H1 (cell line): ENCODE data around the gene ATPAF1. TPM values are rescaled to one million over a fixed set of nuclear protein-coding genes. Genes with fewer than 3 reads are reported as not detected.

Experiments
- CTCF ChIA-PET: fragments of 300-600 bp; sonication (Branson Sonifier 250); formaldehyde crosslinking; loops from one replicate; lab custom pipeline; 2021; ENCODE audit not compliant: partially characterized antibody; lab: Charles Lee
- POLR2A ChIA-PET: fragments of 300-600 bp; sonication (Branson Sonifier 250); formaldehyde crosslinking; loops from one replicate; lab custom pipeline; 2021; ENCODE audit warnings: inconsistent platforms; ENCODE audit not compliant: partially characterized antibody; lab: Charles Lee
- DNase-seq, 2 experiments: peaks; one replicate each; pipeline versions ENCODE4 v3.0.0 to v3.0.0-alpha.2; 2010 to 2022; ENCODE audit warnings: low spot score in 2 of 2, low read depth in 1 of 2, mixed read lengths in 1 of 2
- FAIRE-seq: peaks from 2 replicates; lab custom pipeline; 2011; peaks lifted over from hg19 to GRCh38; lab: Jason Lieb, UNC
- H2AFZ ChIP-seq: 2 replicates; pipeline ENCODE4 v1.8.1; 2012; ENCODE audit warnings: low read length, inconsistent platforms
- H2AK5ac ChIP-seq: 2 replicates; pipeline ENCODE4 v1.6.1; 2013; ENCODE audit warnings: low read depth, low read length
- H2BK120ac ChIP-seq: replicated peaks from 2 replicates; pipeline ENCODE3; 2013; ENCODE audit warnings: low read depth, low read length, inconsistent platforms
- H2BK12ac ChIP-seq: 2 replicates; pipeline ENCODE4 v1.6.1; 2013; ENCODE audit warnings: low read depth, low read length
- H2BK15ac ChIP-seq: 2 replicates; pipeline ENCODE4 v1.6.1; 2013; ENCODE audit warnings: low read length
- H2BK20ac ChIP-seq: 2 replicates; pipeline ENCODE4 v1.6.1; 2013; ENCODE audit warnings: low read length
- H2BK5ac ChIP-seq: 2 replicates; pipeline ENCODE4 v1.6.1; 2013; ENCODE audit warnings: low read depth, low read length
- H3K14ac ChIP-seq: 2 replicates; pipeline ENCODE4 v1.6.1; 2013; ENCODE audit warnings: inconsistent platforms; ENCODE audit not compliant: insufficient read length
- H3K18ac ChIP-seq: 2 replicates; pipeline ENCODE4 v1.6.1; 2013; ENCODE audit warnings: low read length; ENCODE audit errors: extremely low read depth
- H3K23ac ChIP-seq: 2 replicates; pipeline ENCODE4 v1.6.1; 2013; ENCODE audit warnings: inconsistent platforms; ENCODE audit not compliant: insufficient read length
- H3K23me2 ChIP-seq: 2 replicates; pipeline ENCODE4 v1.6.1; 2013; ENCODE audit warnings: low read depth, low read length
- H3K27ac ChIP-seq: 2 replicates; pipeline ENCODE4 v1.6.1; 2011; ENCODE audit warnings: low read depth, low read length, inconsistent platforms
- H3K27me3 ChIP-seq, 4 experiments: replicated peaks in 1 of 4; 1 replicate in 1 of 4; 2 replicates in 3 of 4; pipeline versions ENCODE4 v1.6.1 to v1.8.1; 2011 to 2013; ENCODE audit warnings: low read length in 3 of 4, mild to moderate bottlenecking in 3 of 4, inconsistent platforms in 2 of 4, mixed read lengths in 2 of 4, moderate library complexity in 1 of 4; ENCODE audit not compliant: control insufficient read depth in 3 of 4, insufficient read depth in 3 of 4; ENCODE audit errors: extremely low read depth in 1 of 4
- H3K36me3 ChIP-seq, 4 experiments: 2 replicates each; pipeline versions ENCODE4 v1.6.1 to v1.8.1; 2011 to 2013; ENCODE audit warnings: mild to moderate bottlenecking in 4 of 4, low read length in 3 of 4, moderate library complexity in 2 of 4, control low read depth in 1 of 4, inconsistent platforms in 1 of 4; ENCODE audit not compliant: insufficient read depth in 4 of 4, control insufficient read depth in 2 of 4
- H3K4ac ChIP-seq: replicated peaks from 2 replicates; pipeline ENCODE3; 2013; ENCODE audit warnings: low read length, low read depth, mixed read lengths, inconsistent platforms; ENCODE audit not compliant: insufficient read length
- H3K4me1 ChIP-seq, 4 experiments: replicated peaks in 1 of 4; 1 replicate in 1 of 4; 2 replicates in 3 of 4; pipeline versions ENCODE4 v1.6.1 to v1.8.1; 2011 to 2013; ENCODE audit warnings: low read length in 3 of 4, inconsistent platforms in 2 of 4, mixed read lengths in 1 of 4; ENCODE audit not compliant: insufficient read depth in 4 of 4, control insufficient read depth in 3 of 4
- H3K4me2 ChIP-seq, 2 experiments: 2 replicates each; pipeline versions ENCODE4 v1.6.1 to v1.8.1; 2011 to 2013; ENCODE audit warnings: low read depth in 2 of 2, low read length in 2 of 2, control low read depth in 1 of 2, inconsistent platforms in 1 of 2, mild to moderate bottlenecking in 1 of 2; ENCODE audit not compliant: insufficient read depth in 1 of 2
- H3K4me3 ChIP-seq, 4 experiments: fragments of 200-600, 300-600 bp in 1 of 4; sonication (generic), shearing (Covaris generic), sonication (Bioruptor Twin) in 1 of 4; 2 replicates each; pipeline versions ENCODE4 v1.5.1 to v1.8.1; 2011 to 2016; ENCODE audit warnings: low read length in 4 of 4, low read depth in 3 of 4, control low read depth in 2 of 4, inconsistent platforms in 2 of 4, mild to moderate bottlenecking in 2 of 4, mixed read lengths in 1 of 4, moderate library complexity in 1 of 4; ENCODE audit not compliant: insufficient read depth in 2 of 4; ENCODE audit errors: extremely low read depth in 1 of 4
- H3K56ac ChIP-seq: replicated peaks from 2 replicates; pipeline ENCODE3; 2013; ENCODE audit warnings: low read depth, mild to moderate bottlenecking, mixed read lengths, low read length, inconsistent platforms; ENCODE audit not compliant: insufficient read length
- H3K79me1 ChIP-seq: 2 replicates; pipeline ENCODE4 v1.6.1; 2013; ENCODE audit warnings: low read depth, low read length, control low read depth
- H3K79me2 ChIP-seq, 2 experiments: 2 replicates each; pipeline versions ENCODE4 v1.6.1 to v1.8.1; 2012 to 2013; ENCODE audit warnings: low read length in 2 of 2, mild to moderate bottlenecking in 2 of 2, inconsistent platforms in 1 of 2; ENCODE audit not compliant: insufficient read depth in 2 of 2, control insufficient read depth in 1 of 2
- H3K9ac ChIP-seq, 4 experiments: replicated peaks in 1 of 4; 1 replicate in 1 of 4; 2 replicates in 3 of 4; pipeline versions ENCODE4 v1.6.1 to v1.8.1; 2011 to 2013; ENCODE audit warnings: low read depth in 3 of 4, low read length in 3 of 4, control low read depth in 2 of 4, mild to moderate bottlenecking in 2 of 4, moderate library complexity in 2 of 4, inconsistent platforms in 1 of 4; ENCODE audit errors: extremely low read depth in 1 of 4
- H3K9me3 ChIP-seq, 2 experiments: 2 replicates each; pipeline versions ENCODE4 v1.6.1 to v1.8.1; 2012 to 2013; ENCODE audit warnings: mild to moderate bottlenecking in 2 of 2, moderate library complexity in 2 of 2, control low read depth in 1 of 2, inconsistent platforms in 1 of 2, low read depth in 1 of 2, low read length in 1 of 2, mixed read lengths in 1 of 2; ENCODE audit not compliant: insufficient read depth in 2 of 2
- H4K20me1 ChIP-seq, 2 experiments: replicated peaks in 1 of 2; 2 replicates each; pipeline versions ENCODE3 to v1.8.1; 2011 to 2013; ENCODE audit warnings: inconsistent platforms in 2 of 2, low read length in 2 of 2, mild to moderate bottlenecking in 1 of 2; ENCODE audit not compliant: insufficient read depth in 2 of 2, control insufficient read depth in 1 of 2
- H4K5ac ChIP-seq: 2 replicates; pipeline ENCODE4 v1.6.1; 2013; ENCODE audit warnings: low read length, low read depth, mixed read lengths, inconsistent platforms; ENCODE audit not compliant: insufficient read length
- H4K8ac ChIP-seq: 2 replicates; pipeline ENCODE4 v1.8.0; 2013; ENCODE audit warnings: mild to moderate bottlenecking, moderate library complexity, low read length, inconsistent platforms; ENCODE audit not compliant: insufficient read depth; ENCODE audit errors: extremely low read depth
- H4K91ac ChIP-seq: replicated peaks from 2 replicates; pipeline ENCODE3; 2013; ENCODE audit warnings: low read length, mixed read lengths, inconsistent platforms; ENCODE audit not compliant: insufficient read length
- ASH2L ChIP-seq: fragments of 200-600, 300-600 bp; sonication (generic); IDR thresholded peaks from one replicate; pipeline ENCODE4 v1.7.1; 2017; ENCODE audit warnings: low read length
- ATF3 ChIP-seq: IDR thresholded peaks from 2 replicates; pipeline ENCODE4 v1.6.1; 2011; ENCODE audit warnings: low read depth, mild to moderate bottlenecking, low read length; ENCODE audit not compliant: insufficient read depth
- BACH1 ChIP-seq: IDR thresholded peaks from 2 replicates; pipeline ENCODE4 v1.6.1; 2012; ENCODE audit warnings: low read length, improper control_type of control experiment
- BCL11A ChIP-seq, 2 experiments: IDR thresholded peaks; one replicate each; pipeline ENCODE4 v1.6.1; 2011; ENCODE audit warnings: low read depth in 2 of 2, low read length in 2 of 2, mild to moderate bottlenecking in 2 of 2
- CEBPB ChIP-seq: IDR thresholded peaks from 2 replicates; pipeline ENCODE4 v1.6.1; 2012; ENCODE audit warnings: low read depth, low read length
- GTF2F1 ChIP-seq: IDR thresholded peaks from 2 replicates; pipeline ENCODE4 v1.6.1; 2012; ENCODE audit warnings: low read depth, low read length, improper control_type of control experiment, borderline replicate concordance
- KDM1A ChIP-seq: fragments of 200-600, 300-600 bp; sonication (generic); IDR thresholded peaks from 2 replicates; pipeline ENCODE4 v1.7.1; 2016; ENCODE audit warnings: mild to moderate bottlenecking, low read length, borderline replicate concordance
- RBBP5 ChIP-seq: IDR thresholded peaks from 2 replicates; pipeline ENCODE4 v1.7.1; 2012; ENCODE audit warnings: low read depth, mild to moderate bottlenecking, inconsistent platforms, low read length, moderate library complexity, borderline replicate concordance
- RFX5 ChIP-seq: IDR thresholded peaks from 2 replicates; pipeline ENCODE4 v1.6.1; 2011; ENCODE audit warnings: low read depth, low read length, improper control_type of control experiment, borderline replicate concordance
- SIN3A ChIP-seq, 2 experiments: IDR thresholded peaks in 1 of 2; conservative IDR thresholded peaks in 1 of 2; 2 replicates each; pipeline ENCODE4 v1.6.1; 2011 to 2012; ENCODE audit warnings: low read length in 2 of 2, improper control_type of control experiment in 1 of 2, low read depth in 1 of 2, mild to moderate bottlenecking in 1 of 2
- TAF1 ChIP-seq: IDR thresholded peaks from 2 replicates; pipeline ENCODE4 v1.6.1; 2011; ENCODE audit warnings: mild to moderate bottlenecking, low read depth, low read length
- WGBS, 2 experiments: shearing (Covaris generic) in 1 of 2; methylation state at CpG; one replicate each; pipeline versions ENCODE4 v1.1.6 to v1.1.7; 2013 to 2015; ENCODE audit warnings: low lambda C conversion rate in 2 of 2, mixed read lengths in 2 of 2, inconsistent platforms in 1 of 2, low coverage in 1 of 2, missing lambda C conversion rate in 1 of 2; ENCODE audit not compliant: insufficient replicate concordance in 2 of 2, insufficient coverage in 1 of 2, insufficient read length in 1 of 2; ENCODE audit errors: extremely low coverage in 1 of 2, missing lambda C conversion rate in 1 of 2; 5-methylcytosine and 5-hydroxymethylcytosine counted together
- polyA plus RNA-seq, 7 experiments: library from polyadenylated mRNA; depleted of rRNA in 3 of 7; stranded (reverse) in 5 of 7; unstranded in 2 of 7; fragments of >200 nt in 5 of 7; fragments of 200-250 nt in 2 of 7; gene quantifications; 1 replicate in 5 of 7; 2 replicates in 1 of 7; 4 replicates in 1 of 7; pipeline versions ENCODE4 v1.2.1 to v1.2.3, GENCODE V29; 2011 to 2013; ENCODE audit warnings: missing spikeins in 2 of 7, mixed read lengths in 2 of 7
- total RNA-seq: library from RNA; stranded (reverse); fragmentation: NEBNext Ultra II Directional; extraction: Animal tissue kit (Norgen Biotek cat#: 25700); gene quantifications from 2 replicates; pipeline ENCODE4 v1.2.1, GENCODE V29; 2021

Gene ATPAF1
- total and polyA plus RNA-seq, 2 of the 8 experiments (the other 6 are each of a cell fraction or from before 2014, with no cell fraction given), result 46.7 to 55.9 TPM

- Histone ChIP-seq H2AFZ (no peak overlapping the region), H3K4me2 (no peak overlapping the region), H4K20me1 (peaks cover 0 to 2% of the 10 kb centered on the region in 2 experiments), H2BK5ac (no peak overlapping the region), H3K23ac (no peak overlapping the region), H3K56ac (no peak overlapping the region), H3K27ac (no peak overlapping the region), H2BK12ac (no peak overlapping the region), H2BK120ac (no peak overlapping the region), H3K4me1 (no peaks in the 10 kb centered on the region; a peak in 1 of 7 replicates), H3K4ac (no peak overlapping the region), H2BK20ac (no peak overlapping the region), H4K91ac (no peak overlapping the region), H3K9me3 (no peaks in the 10 kb centered on the region), H3K23me2 (no peaks in the 10 kb centered on the region), H3K9ac (no peak overlapping the region), H2AK5ac (no peak overlapping the region), H3K27me3 (no peaks in the 10 kb centered on the region), H4K8ac (no peak overlapping the region), H3K14ac (no peak overlapping the region), H4K5ac (no peak overlapping the region), H3K36me3 (peaks cover 16 to 81% (median 71%) of the 10 kb centered on the region in 4 experiments), H2BK15ac (no peak overlapping the region), H3K4me3 (no peak overlapping the region), H3K79me2 (no peaks in the 10 kb centered on the region), H3K79me1 (no peaks in the 10 kb centered on the region), H3K18ac (no peak overlapping the region)
- CTCF ChIA-PET, result no interaction called here
- 93% methylated on average over 2 of the region's 2 CpGs; no CpG with 5 or more reads in 1 of the 2 experiments for WGBS, 2 experiments
- DNase-seq (no peak), FAIRE-seq (no peak)
- POLR2A ChIA-PET, result no interaction called here
- TF ChIP-seq SIN3A (conservative IDR thresholded peaks at IDR 0.05 in 1 of 2, IDR thresholded peaks at IDR 0.05 in 1 of 2; ENCODE audit: low read depth in 1 of 2, low read length in 2 of 2) (no peak), RBBP5 (no peak), ASH2L (no peak), ATF3 (no peak), CEBPB (no peak), KDM1A (no peak), RFX5 (no peak), BACH1 (no peak), BCL11A (IDR thresholded peaks at IDR 0.05; ENCODE audit: low read depth in 2 of 2, low read length in 2 of 2) (no peak), TAF1 (no peak), GTF2F1 (no peak)
Observed at GRCh38 chr1:46687093-46687659, 19.0 kb upstream of the ATPAF1 start.
